Esophagus (tissue), 2 donors: ENCODE data around the gene LINS1. TPM values are rescaled to one million over a fixed set of nuclear protein-coding genes. Genes with fewer than 3 reads are reported as not detected.

Experiments used
- H3K27ac ChIP-seq, 2 donors: one replicate each; pipeline ENCODE4 v1.5.1; 2013; ENCODE audit warnings: low read depth in 2 of 2, mild to moderate bottlenecking in 2 of 2, inconsistent platforms in 1 of 2, low read length in 1 of 2, moderate library complexity in 1 of 2
- H3K27me3 ChIP-seq, 2 donors: one replicate each; pipeline ENCODE4 v1.6.1; 2013; ENCODE audit warnings: low read length in 2 of 2, control low read depth in 1 of 2, mild to moderate bottlenecking in 1 of 2; ENCODE audit not compliant: insufficient read depth in 2 of 2, control insufficient read depth in 1 of 2
- H3K36me3 ChIP-seq, 2 donors: one replicate each; pipeline ENCODE4 v1.6.1; 2013; ENCODE audit warnings: low read length in 1 of 2; ENCODE audit not compliant: control insufficient read depth in 2 of 2, insufficient read depth in 2 of 2
- H3K4me1 ChIP-seq, 2 donors: one replicate each; pipeline ENCODE4 v1.6.1; 2013; ENCODE audit warnings: low read length in 1 of 2; ENCODE audit not compliant: control insufficient read depth in 2 of 2, insufficient read depth in 2 of 2
- H3K4me3 ChIP-seq, 2 donors: one replicate each; pipeline ENCODE4 v1.5.1; 2013; ENCODE audit warnings: low read length in 2 of 2, mild to moderate bottlenecking in 2 of 2, low read depth in 1 of 2, moderate library complexity in 1 of 2
- H3K9me3 ChIP-seq, 2 donors: one replicate each; pipeline ENCODE4 v1.6.1; 2013; ENCODE audit warnings: mild to moderate bottlenecking in 2 of 2, low read depth in 1 of 2, low read length in 1 of 2, moderate library complexity in 1 of 2; ENCODE audit not compliant: control insufficient read depth in 2 of 2, insufficient read depth in 1 of 2
- WGBS, 2 donors: extraction: QIAGEN DNeasy Blood & Tissue Kit; methylation state at CpG; one replicate each; pipeline ENCODE4 v1.1.7; 2013; 5-methylcytosine and 5-hydroxymethylcytosine counted together
- polyA plus RNA-seq, 2 donors: library from polyadenylated mRNA; stranded (reverse); fragments of 200-250 nt; gene quantifications; one replicate each; pipeline ENCODE4 v1.2.3, GENCODE V29; 2013
- donor health status: healthy with polysubstance abuse.
- donor health status: Bipolar disorder and iron deficiency.

Gene LINS1
- polyA plus RNA-seq, 2 donors = 5.9 to 10.6 TPM

DNA sequence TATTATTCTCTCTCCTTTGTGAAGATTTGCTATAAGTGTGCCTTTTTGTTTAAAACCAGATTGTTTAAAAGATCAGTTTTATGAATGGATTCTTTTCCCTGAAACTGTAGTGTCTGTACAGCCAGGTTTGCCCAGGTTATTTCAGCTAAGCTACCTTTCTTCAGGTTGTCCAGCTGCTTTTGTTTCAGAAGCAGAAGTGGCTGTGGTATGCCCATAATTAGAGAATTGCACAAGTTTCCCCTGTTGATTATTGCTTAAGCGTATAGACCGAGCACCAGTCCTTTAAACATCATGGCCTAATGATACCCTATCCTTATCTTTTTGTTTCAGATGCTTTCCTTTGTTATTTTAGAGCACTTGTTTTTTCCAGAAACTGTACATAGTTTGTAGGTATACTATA lies 10.6 kb upstream of the LINS1 start:
- H3K4me1 ChIP-seq = no peaks in the 10 kb centered on the region

DNA sequence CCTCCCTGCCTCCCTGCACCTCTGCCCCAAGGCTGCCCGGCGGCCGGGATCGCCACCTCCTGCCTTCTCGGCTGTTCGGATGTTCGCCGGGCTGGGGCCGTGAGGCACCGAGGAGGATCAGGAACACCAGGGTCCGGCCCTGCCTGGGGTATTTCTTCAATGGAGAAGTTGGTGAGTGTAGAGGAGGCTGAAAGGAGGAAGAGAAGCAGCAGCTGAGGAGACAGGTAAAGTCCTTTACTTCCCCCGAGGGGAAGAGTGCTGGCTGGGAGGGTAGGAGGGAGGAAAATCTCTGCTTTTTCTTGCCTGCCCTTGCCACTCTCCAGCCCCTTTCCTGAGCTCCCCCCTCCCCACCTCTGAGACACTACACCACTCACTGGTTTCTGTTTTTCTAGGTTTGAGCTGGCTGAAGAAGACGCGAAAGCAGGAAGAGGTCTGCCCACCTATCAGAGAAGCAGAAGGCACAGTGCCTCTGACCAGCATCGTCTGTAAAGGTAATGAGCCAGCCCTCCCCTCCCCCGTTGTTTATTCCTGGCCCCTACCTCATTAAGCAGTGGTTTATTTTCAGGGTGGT lies 924 bp upstream of the LINS1 start:
- WGBS, 2 donors = 1% methylated on average over 13 to 16 of the region's 16 CpGs
- Histone ChIP-seq H3K36me3 (no peaks in the 10 kb centered on the region), H3K4me3 (peak overlapping the region; percentile 82 to 92), H3K27ac (peak overlapping the region; percentile 68 to 87), H3K27me3 (no peaks in the 10 kb centered on the region), H3K4me1 (peaks cover 2 to 6% of the 10 kb centered on the region in 2 donors), H3K9me3 (no peaks in the 10 kb centered on the region)

More for the DNA sequence above, 10.6 kb upstream of the LINS1 start:
- Histone ChIP-seq H3K9me3 (no peaks in the 10 kb centered on the region), H3K4me3 (no peak overlapping the region), H3K36me3 (peaks cover 4 to 5% of the 10 kb centered on the region in 2 donors), H3K27ac (no peak overlapping the region), H3K27me3 (no peaks in the 10 kb centered on the region)
- WGBS, 2 donors = 94 to 98% methylated on average over 2 of the region's 2 CpGs

GRCh38 chr15:100601617-100602063 lies 344 bp downstream of the LINS1 start:
- H3K9me3 ChIP-seq = no peaks in the 10 kb centered on the region
- H3K27me3 ChIP-seq = no peaks in the 10 kb centered on the region
- H3K4me1 ChIP-seq = peaks cover 2 to 6% of the 10 kb centered on the region in 2 donors
- H3K36me3 ChIP-seq = no peaks in the 10 kb centered on the region
- peak overlapping the region; percentile 75 to 92 for H3K4me3 ChIP-seq
- H3K27ac ChIP-seq = peak overlapping the region; percentile 81 to 89
- 0% methylated on average over 21 of the region's 21 CpGs for WGBS, 2 donors

- H3K9me3 ChIP-seq = no peaks in the 10 kb centered on the region
- 0 to 1% methylated on average over 10 of the region's 10 CpGs for WGBS, 2 donors
- H3K4me1 ChIP-seq = peaks cover 2 to 6% of the 10 kb centered on the region in 2 donors
- peak overlapping the region; percentile 75 to 92 for H3K4me3 ChIP-seq
- H3K27me3 ChIP-seq = no peaks in the 10 kb centered on the region
- peak overlapping the region in 1 of 2 donors; percentile 6 for H3K27ac ChIP-seq
- no peaks in the 10 kb centered on the region for H3K36me3 ChIP-seq
Measured at GRCh38 chr15:100601163-100601562, 821 bp downstream of the LINS1 start.

GRCh38 chr15:100598655-100599054 lies 3.3 kb downstream of the LINS1 start:
- no peaks in the 10 kb centered on the region for H3K36me3 ChIP-seq
- H3K4me3 ChIP-seq = no peak overlapping the region
- peak overlapping the region in 1 of 2 donors; percentile 61 for H3K27ac ChIP-seq
- H3K27me3 ChIP-seq = no peaks in the 10 kb centered on the region
- no peaks in the 10 kb centered on the region for H3K9me3 ChIP-seq
- 95 to 100% methylated on average over 1 of the region's 1 CpG for WGBS, 2 donors
- H3K4me1 ChIP-seq = peaks cover 2 to 6% of the 10 kb centered on the region in 2 donors

- H3K4me3 ChIP-seq = no peak overlapping the region
- 62 to 67% methylated on average over 3 of the region's 3 CpGs for WGBS, 2 donors
- no peaks in the 10 kb centered on the region for H3K36me3 ChIP-seq
- no peaks in the 10 kb centered on the region for H3K27me3 ChIP-seq
- H3K9me3 ChIP-seq = no peaks in the 10 kb centered on the region
- peak overlapping the region in 1 of 2 donors; percentile 47 for H3K27ac ChIP-seq
- H3K4me1 ChIP-seq = peaks cover 2 to 6% of the 10 kb centered on the region in 2 donors
Measured at GRCh38 chr15:100597862-100598261, 4.1 kb downstream of the LINS1 start.

GRCh38 chr15:100596792-100597191 lies 5.2 kb downstream of the LINS1 start:
- H3K9me3 ChIP-seq = no peaks in the 10 kb centered on the region
- H3K4me1 ChIP-seq = peaks cover 2 to 6% of the 10 kb centered on the region in 2 donors

DNA sequence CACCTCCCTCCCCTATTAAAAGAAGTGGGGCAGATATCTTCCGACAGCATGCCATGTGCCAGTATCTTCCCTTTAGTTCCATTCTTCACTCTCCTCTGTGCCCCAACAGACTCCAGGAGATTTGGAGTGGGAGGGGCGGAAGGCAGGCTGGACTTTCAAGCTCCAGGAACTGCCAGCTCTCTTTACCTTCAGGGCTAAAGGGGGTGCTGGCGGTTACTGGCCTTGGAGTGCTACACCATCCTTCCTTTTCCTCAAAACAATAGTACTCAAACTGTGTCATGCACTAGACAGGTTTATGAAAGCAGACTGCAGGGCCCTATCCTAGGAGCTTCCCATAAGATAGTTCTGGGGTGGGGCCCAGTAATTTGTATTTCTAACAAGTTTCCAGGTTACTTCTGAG lies 6.0 kb downstream of the LINS1 start:
- Histone ChIP-seq H3K4me3 (no peak overlapping the region), H3K4me1 (peaks cover 2 to 6% of the 10 kb centered on the region in 2 donors), H3K27ac (peak overlapping the region; percentile 54 to 80), H3K9me3 (no peaks in the 10 kb centered on the region), H3K27me3 (no peaks in the 10 kb centered on the region), H3K36me3 (no peaks in the 10 kb centered on the region)
- WGBS, 2 donors = 51 to 57% methylated on average over 3 of the region's 3 CpGs

More at GRCh38 chr15:100596792-100597191, 5.2 kb downstream of the LINS1 start:
- WGBS, 2 donors = 41 to 58% methylated on average over 7 of the region's 7 CpGs
- Histone ChIP-seq H3K27me3 (no peaks in the 10 kb centered on the region), H3K36me3 (no peaks in the 10 kb centered on the region), H3K4me3 (peak overlapping the region in 1 of 2 donors; percentile 18), H3K27ac (peak overlapping the region; percentile 85)

- Histone ChIP-seq H3K9me3 (no peaks in the 10 kb centered on the region), H3K27me3 (no peaks in the 10 kb centered on the region), H3K4me3 (no peak overlapping the region), H3K36me3 (no peaks in the 10 kb centered on the region), H3K27ac (no peak overlapping the region), H3K4me1 (no peaks in the 10 kb centered on the region)
- 96 to 98% methylated on average over 2 of the region's 2 CpGs for WGBS, 2 donors
Measured at GRCh38 chr15:100593431-100593830, 8.6 kb downstream of the LINS1 start.

DNA sequence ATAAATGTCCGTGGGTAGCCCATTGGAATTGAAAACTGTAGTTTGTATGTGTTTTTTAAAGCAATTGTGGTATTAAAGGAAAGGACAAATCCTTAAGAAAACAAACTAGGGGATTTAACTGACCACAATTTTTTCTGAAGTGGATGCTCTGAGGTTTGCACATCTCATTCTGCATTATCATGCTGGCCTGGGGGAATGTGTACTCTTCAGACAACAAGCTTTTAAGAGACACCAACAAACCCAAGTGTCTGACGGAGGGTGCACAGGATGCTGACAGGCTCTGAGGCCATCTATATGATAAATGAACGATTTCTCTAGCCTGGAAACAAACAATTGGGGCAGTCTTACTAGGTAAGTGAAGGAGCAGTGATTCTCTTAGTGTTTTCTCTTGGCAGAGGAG lies 9.1 kb downstream of the LINS1 start:
- Histone ChIP-seq H3K4me1 (no peaks in the 10 kb centered on the region), H3K27ac (no peak overlapping the region), H3K9me3 (no peaks in the 10 kb centered on the region), H3K4me3 (no peak overlapping the region), H3K36me3 (no peaks in the 10 kb centered on the region), H3K27me3 (no peaks in the 10 kb centered on the region)
- 80 to 83% methylated on average over 3 of the region's 3 CpGs for WGBS, 2 donors
